Measurements from ENCODE around the gene IGFBP6. TPM values are rescaled to one million over a fixed set of nuclear protein-coding genes. Genes with fewer than 3 reads are reported as not detected.

The IGFBP6 gene
- total RNA-seq, 1 experiment from 2014 or later, result 4.2 TPM

GRCh38 chr12:53131844-53132243 lies 34.4 kb downstream of the IGFBP6 start:
- Histone ChIP-seq H2AFZ (ENCODE audit: low read length) (no peak overlapping the region), H3K27me3 (ENCODE audit: insufficient read depth, low read length) (no peaks in the 10 kb centered on the region), H3T11ph (ENCODE audit: low read length) (no peak overlapping the region), H2AK5ac (ENCODE audit: insufficient read length, low read length) (no peak overlapping the region), H3K56ac (ENCODE audit: insufficient read length, low read depth, low read length) (no peak overlapping the region), H2BK5ac (ENCODE audit: insufficient read length, low read length) (no peak overlapping the region), H2BK20ac (ENCODE audit: low read depth, low read length, poor library complexity, severe bottlenecking) (no peak overlapping the region), H3K23ac (ENCODE audit: insufficient read length, low read depth, low read length) (no peak overlapping the region), H4K91ac (ENCODE audit: insufficient read length, low read depth, low read length) (no peak overlapping the region), H2BK15ac (ENCODE audit: low read depth, low read length) (no peak overlapping the region), H4K8ac (replicated peaks; ENCODE audit: insufficient read length, low read depth, low read length) (no peak overlapping the region), H3K4ac (ENCODE audit: low read depth, low read length) (no peak overlapping the region), H3K79me1 (ENCODE audit: insufficient read depth, low read depth, low read length, poor library complexity, severe bottlenecking) (no peaks in the 10 kb centered on the region), H3K14ac (ENCODE audit: insufficient read depth, low read length) (no peak overlapping the region), H3K79me2 (ENCODE audit: insufficient read depth, low read length) (no peaks in the 10 kb centered on the region), H2BK120ac (ENCODE audit: low read depth, low read length, poor library complexity, severe bottlenecking) (no peak overlapping the region), H3K27ac (ENCODE audit: insufficient read length, low read depth, low read length) (no peak overlapping the region), H3K18ac (ENCODE audit: insufficient read length, low read depth, low read length) (no peak overlapping the region), H2BK12ac (ENCODE audit: insufficient read length, low read depth, low read length) (no peak overlapping the region), H3K4me2 (ENCODE audit: insufficient read depth, insufficient read length, low read length) (no peak overlapping the region), H3K9me3 (ENCODE audit: control insufficient read depth, low read depth, low read length) (no peaks in the 10 kb centered on the region), H3K9ac (ENCODE audit: extremely low read depth, insufficient read length, low read length) (peak overlapping the region; percentile 37), H4K5ac (ENCODE audit: insufficient read length, low read depth, low read length) (no peak overlapping the region), H4K20me1 (ENCODE audit: control insufficient read depth, insufficient read depth, insufficient read length) (no peaks in the 10 kb centered on the region), H3K23me2 (ENCODE audit: insufficient read length, low read depth, low read length, poor library complexity, severe bottlenecking) (no peaks in the 10 kb centered on the region), H3K4me1 (ENCODE audit: insufficient read depth, low read length) (no peaks in the 10 kb centered on the region)
- H3K27ac Mint-ChIP-seq, result no peak overlapping the region
- no peaks in the 10 kb centered on the region for H3K36me3 Mint-ChIP-seq (ENCODE audit: insufficient read depth in 1 of 3, low read depth in 3 of 3)
- no peak for DNase-seq
- peaks cover under 1 to 2% of the 10 kb centered on the region in 2 experiments; a peak in 2 of 5 replicates for H3K9me3 Mint-ChIP-seq
- H3K4me3 Mint-ChIP-seq, result no peak overlapping the region
- TF ChIP-seq CTCF (conservative IDR thresholded peaks at IDR 0.05), result no peak
- H3K27me3 Mint-ChIP-seq (ENCODE audit: low read depth), result peaks cover 49% of the 10 kb centered on the region
- WGBS (ENCODE audit: extremely low coverage, insufficient read length, low lambda C conversion rate), result no CpG with 5 or more reads among the region's 2 CpGs
- no peaks in the 10 kb centered on the region for H3K4me1 Mint-ChIP-seq
